Measurements from ENCODE around the gene ARHGEF3.
"Not testable (repeated sequence)": the region's sequence is repeated elsewhere in the genome, so short reads cannot be mapped to it uniquely, and the experiment has no call there.

ARHGEF3 gene

GRCh38 chr3:56764904-56765547, 36.7 kb downstream of the ARHGEF3 start:
- no peak for DNase-seq

GRCh38 chr3:56764184-56764583, 37.6 kb downstream of the ARHGEF3 start:
- no peak for DNase-seq

- no peak for DNase-seq
Observed at GRCh38 chr3:56763233-56763632, 38.5 kb downstream of the ARHGEF3 start.

- no peak for DNase-seq
Observed at GRCh38 chr3:56762718-56763117, 39.0 kb downstream of the ARHGEF3 start.

- DNase-seq: no peak
Observed at GRCh38 chr3:56761887-56762651, 39.7 kb downstream of the ARHGEF3 start.

- no peak for DNase-seq
Observed at GRCh38 chr3:56761023-56761422, 40.7 kb downstream of the ARHGEF3 start.

- no peak for DNase-seq
Observed at GRCh38 chr3:56759532-56759931, 42.2 kb downstream of the ARHGEF3 start.

- no peak for DNase-seq
Observed at GRCh38 chr3:56758539-56758981, 43.2 kb downstream of the ARHGEF3 start.

- not testable (repeated sequence) for DNase-seq
Observed at GRCh38 chr3:56758042-56758441, 43.7 kb downstream of the ARHGEF3 start.

- DNase-seq: no peak
Observed at GRCh38 chr3:56754741-56755417, 46.9 kb downstream of the ARHGEF3 start.

- DNase-seq: no peak
Observed at GRCh38 chr3:56753206-56753820, 48.4 kb downstream of the ARHGEF3 start.

GRCh38 chr3:56751056-56751707, 50.6 kb downstream of the ARHGEF3 start:
- no peak for DNase-seq

- no peak for DNase-seq
Observed at GRCh38 chr3:56748663-56749231, 53.0 kb downstream of the ARHGEF3 start.

- no peak for DNase-seq
Observed at GRCh38 chr3:56747150-56747549, 54.6 kb downstream of the ARHGEF3 start.

- DNase-seq: no peak
Observed at GRCh38 chr3:56744016-56744415, 57.7 kb downstream of the ARHGEF3 start.

GRCh38 chr3:56742887-56743286, 58.9 kb downstream of the ARHGEF3 start:
- no peak for DNase-seq

- DNase-seq: no peak
Observed at GRCh38 chr3:56739036-56739435, 62.7 kb downstream of the ARHGEF3 start.

GRCh38 chr3:56737006-56737405, 64.7 kb downstream of the ARHGEF3 start:
- no peak for DNase-seq

- no peak for DNase-seq
Observed at GRCh38 chr3:56732109-56732508, 69.6 kb downstream of the ARHGEF3 start.

- no peak for DNase-seq
Observed at GRCh38 chr3:56725175-56725574, 76.6 kb downstream of the ARHGEF3 start.

GRCh38 chr3:56724676-56725075, 77.1 kb downstream of the ARHGEF3 start:
- no peak for DNase-seq

GRCh38 chr3:56720849-56721248, 80.9 kb downstream of the ARHGEF3 start:
- no peak for DNase-seq

Measured in midbrain (tissue), 1 donor.